WI38 (cell line): ENCODE measurements around the gene PMS1.

Experiments used
- H3K4me3 ChIP-seq: 2 replicates; pipeline ENCODE4 v1.5.1; 2011; ENCODE audit warnings: low read depth, mild to moderate bottlenecking, control low read depth, low read length
- CTCF ChIP-seq: IDR thresholded peaks from 2 replicates; pipeline ENCODE4 v1.5.1; 2012; ENCODE audit warnings: low read depth, mild to moderate bottlenecking, control low read depth, low read length

The PMS1 gene

GRCh38 chr2:189794310-189794709 lies 10.1 kb downstream of the PMS1 start:
- TF ChIP-seq CTCF, result no peak
- no peak overlapping the region for H3K4me3 ChIP-seq

GRCh38 chr2:189797902-189798301 lies 13.7 kb downstream of the PMS1 start:
- no peak for TF ChIP-seq CTCF
- no peak overlapping the region for H3K4me3 ChIP-seq

GRCh38 chr2:189798312-189799029 lies 14.2 kb downstream of the PMS1 start:
- TF ChIP-seq CTCF, result peak; percentile 10; the same call in 1 of the 2 replicates
- H3K4me3 ChIP-seq, result no peak overlapping the region

- H3K4me3 ChIP-seq, result no peak overlapping the region
- no peak for TF ChIP-seq CTCF
These were observed 14.7 kb downstream of the PMS1 start for GRCh38 chr2:189799030-189799331.

GRCh38 chr2:189799531-189799930 lies 15.3 kb downstream of the PMS1 start:
- TF ChIP-seq CTCF, result no peak
- no peak overlapping the region for H3K4me3 ChIP-seq

- no peak for TF ChIP-seq CTCF
- no peak overlapping the region for H3K4me3 ChIP-seq
These were observed 18.2 kb downstream of the PMS1 start for GRCh38 chr2:189802396-189802912.

- H3K4me3 ChIP-seq, result no peak overlapping the region
- TF ChIP-seq CTCF, result no peak
These were observed 19.2 kb downstream of the PMS1 start for GRCh38 chr2:189803431-189803830.
